Fibroblast of skin of left biceps (primary cell): ENCODE measurements around the gene HOXB1.

ENCODE experiments used
- DNase-seq, 2 experiments: peaks; one replicate each; pipeline ENCODE4 v3.0.0-alpha.2; 2013; ENCODE audit warnings: low read depth in 2 of 2

The HOXB1 gene

DNA sequence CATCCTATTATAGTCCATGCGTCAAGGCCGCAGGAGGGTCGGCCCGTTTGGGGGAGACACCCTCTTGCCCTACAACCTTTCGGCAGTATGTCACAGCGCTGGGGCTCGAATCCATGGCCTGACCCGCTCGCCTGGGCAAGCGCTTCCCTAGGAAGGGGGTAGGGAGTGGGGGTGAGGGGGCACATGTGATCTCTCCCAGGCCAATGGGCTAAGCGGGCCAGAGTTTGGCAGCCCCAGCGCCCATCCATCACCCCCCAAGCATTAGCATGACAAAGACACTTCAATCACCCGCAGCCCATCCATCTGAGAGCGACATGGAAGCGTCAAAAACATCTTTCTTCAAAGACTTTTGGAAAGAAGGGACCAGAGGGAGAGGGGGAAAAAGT lies at the start of gene HOXB1:
Gene HOXB1 (minus strand): TSS at position 125 of the 386 bp plus-strand sequence. CDS start 107 bp downstream, at position 18.
- DNase-seq, result no peak

DNA sequence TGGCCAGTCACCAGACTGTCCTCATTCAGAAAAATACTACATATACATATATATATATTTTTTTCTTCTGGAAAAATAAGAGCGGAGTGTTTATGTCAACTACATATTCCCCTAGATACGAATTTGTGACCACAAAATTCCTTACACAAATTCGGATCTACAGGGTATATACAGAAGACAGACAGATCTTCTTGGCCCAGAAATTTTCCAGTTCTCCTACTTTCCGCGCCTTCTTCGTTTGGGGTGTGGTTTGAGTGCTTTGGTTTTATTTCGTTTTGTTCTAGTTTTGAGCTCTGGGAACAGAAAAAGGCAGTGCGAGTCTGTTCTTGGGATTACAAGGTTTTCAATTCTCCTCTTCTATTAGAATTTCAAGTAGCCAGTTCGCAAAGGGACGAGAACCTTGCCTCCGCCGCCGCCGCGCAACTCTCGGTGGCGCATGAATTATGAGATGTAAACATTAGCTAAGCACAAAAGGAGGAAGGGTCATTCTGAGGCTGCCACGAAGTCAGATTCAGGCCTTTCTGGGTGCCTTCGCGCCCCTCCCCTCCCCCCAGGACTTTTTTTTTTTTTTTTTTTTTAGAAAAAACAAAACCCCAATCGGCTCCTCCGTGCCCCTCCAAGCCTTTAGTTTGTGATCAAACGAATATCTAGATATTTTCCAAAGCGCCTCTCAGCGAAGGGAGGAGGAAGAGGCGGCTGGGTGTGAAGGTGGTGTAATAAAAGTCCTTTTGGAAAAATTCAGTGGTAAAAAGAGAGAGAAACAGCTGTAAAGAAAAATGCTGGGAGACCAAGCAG lies 49.1 kb upstream of the HOXB1 start:
- DNase-seq, result no peak

DNA sequence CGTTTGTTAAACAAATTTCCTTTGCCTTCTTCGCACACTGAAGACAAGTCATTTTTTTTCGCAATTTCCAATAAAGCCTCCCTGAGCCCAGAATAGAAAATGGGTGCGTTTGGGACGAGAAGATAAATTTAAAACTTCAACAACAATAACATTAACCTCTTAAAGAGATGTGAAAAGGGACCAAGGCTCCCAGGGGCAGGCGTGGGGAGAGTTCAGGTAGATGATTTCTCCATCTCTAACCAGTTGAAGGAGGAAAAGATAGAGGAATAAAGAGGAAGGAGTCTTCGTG lies 48.6 kb upstream of the HOXB1 start:
- DNase-seq, result no peak

DNA sequence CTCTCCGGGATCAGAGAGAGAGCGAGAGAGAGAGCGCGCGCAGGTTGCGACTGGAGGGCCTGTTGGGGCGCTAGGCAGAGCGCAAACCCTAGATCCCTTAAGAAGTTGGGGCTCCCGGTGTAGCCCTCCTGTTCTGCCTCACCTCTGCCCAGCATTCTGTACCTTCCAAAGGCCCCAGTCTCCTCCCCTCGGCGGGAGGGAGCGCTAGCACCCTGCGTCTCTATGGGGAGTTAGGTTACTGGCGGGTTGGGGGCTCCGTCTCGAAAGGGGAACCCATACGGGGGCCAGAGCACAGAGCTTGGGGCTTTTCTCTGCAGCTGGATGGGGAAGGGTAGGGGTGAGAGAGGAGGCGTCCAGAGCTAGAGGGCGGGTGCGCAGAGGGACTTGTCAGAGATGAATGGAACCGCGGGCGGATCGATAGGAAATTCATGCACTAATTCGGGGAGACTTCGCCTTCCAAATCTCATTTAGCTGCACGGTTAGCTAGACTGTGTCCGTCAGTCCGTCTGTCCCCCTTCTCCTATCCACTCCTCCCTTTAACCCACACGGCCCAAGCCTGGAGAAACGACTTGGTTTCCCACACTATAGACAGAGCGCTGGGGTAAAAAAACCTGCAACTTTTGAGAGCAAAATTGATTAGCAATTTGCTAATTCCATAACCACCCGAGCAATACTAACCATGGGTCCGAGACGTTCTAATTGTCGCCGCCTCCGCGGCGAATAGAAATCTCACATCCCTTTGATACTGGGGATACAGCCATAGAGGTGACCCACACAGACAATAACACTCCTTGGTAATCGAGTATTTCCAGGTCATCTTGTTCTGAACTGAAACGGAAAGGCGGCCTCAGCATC lies 48.0 kb upstream of the HOXB1 start:
- DNase-seq, result no peak

DNA sequence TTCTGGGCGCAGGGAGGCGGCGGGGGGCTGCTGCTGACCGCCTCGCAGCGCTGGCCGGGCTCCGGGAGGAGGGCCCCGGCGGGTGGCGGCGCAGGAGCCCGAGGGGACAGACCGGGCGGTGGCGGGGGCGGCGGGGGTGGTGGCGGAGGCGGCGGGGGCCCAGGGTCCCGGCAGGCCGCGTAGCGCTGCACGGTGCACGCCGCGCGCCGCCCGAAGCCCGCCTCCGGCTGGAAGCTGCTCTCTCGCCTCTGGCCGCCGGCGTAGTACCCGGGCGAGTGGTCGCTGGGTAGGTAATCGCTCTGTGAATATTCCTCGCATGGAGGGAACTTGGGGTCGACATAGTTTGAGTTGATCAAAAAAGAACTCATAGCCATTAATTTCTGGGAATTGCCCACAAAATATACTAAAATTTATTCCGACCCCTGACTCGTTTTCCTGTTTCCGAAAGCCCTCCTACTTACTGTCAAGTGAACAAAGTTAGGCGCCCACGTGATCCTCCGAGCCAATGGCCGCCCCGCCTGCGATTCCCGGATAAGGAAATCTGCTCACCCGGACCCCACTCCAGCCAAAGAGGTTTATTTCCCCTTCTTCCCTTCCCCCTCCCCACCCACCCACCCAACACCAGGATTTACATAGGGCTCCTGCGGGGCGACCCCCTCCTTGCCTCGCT lies 47.3 kb upstream of the HOXB1 start, which contains the start of gene HOXB4:
Gene HOXB4 (minus strand): TSS at position 405 of the 670 bp plus-strand sequence. CDS start 31 bp downstream, at position 374.
- DNase-seq, result no peak

DNA sequence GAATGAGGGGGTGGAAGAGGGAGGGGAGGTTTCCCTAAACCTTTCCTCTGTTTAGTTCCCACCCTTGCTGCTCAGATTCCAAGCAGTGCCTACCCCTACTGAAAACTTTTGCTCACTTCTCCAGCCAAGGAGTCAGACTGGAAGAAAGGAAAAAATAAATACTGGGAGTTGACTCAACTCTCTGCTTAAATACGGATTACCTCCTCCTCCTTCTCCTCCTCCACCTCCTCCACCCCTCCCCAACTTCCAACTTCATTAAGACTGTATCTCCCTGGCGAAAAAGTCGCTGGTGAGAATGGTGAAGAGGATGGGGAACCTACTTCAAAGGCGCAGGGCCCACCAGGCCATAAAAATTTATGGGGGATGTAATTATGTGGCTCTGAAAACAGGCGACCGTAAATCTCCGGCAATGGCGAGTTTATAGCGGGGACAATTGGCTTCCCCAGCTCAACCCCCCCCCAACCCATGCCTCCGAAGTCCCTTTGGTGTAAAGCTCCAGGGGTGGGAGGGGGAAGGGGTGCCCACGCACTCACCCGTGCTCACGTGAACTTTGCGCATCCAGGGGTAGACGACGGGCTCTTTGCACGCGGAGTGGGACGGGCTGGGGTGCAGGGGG lies 46.6 kb upstream of the HOXB1 start:
- no peak for DNase-seq

DNA sequence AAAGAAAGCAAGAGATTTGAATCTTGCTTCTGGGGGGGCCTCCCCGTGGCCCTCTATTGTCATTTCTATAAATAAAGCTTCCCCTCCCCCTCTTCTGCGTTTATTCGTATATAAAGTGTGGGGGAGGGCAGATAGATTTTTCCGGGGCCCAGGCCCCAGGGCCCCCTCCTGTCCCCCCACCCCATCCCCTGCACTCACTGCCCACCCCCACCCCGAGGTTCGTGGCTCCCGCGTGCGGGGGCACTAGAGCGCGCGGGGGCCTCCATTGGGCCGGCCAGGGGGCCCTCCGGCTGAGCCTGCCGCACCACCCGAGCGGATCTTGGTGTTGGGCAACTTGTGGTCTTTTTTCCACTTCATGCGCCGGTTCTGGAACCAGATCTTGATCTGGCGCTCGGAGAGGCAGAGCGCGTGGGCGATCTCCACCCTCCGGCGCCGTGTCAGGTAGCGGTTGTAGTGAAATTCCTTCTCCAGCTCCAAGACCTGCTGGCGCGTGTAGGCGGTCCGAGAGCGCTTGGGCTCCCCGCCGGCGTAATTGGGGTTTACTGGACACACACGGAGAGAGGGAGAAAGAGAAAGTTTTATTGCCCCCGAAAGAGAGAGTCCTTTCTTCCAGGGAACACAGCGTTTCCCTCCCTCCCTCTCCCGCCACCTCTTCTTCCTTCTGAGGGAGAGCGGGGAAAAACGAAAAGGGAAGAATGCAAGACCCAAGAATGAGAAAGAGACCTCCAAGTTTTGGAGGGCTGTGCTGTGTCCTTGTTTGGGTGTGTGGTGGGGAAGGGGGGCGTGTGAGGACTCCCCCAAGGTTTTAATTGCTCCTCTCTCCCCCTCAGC lies 45.9 kb upstream of the HOXB1 start:
- DNase-seq, result no peak

DNA sequence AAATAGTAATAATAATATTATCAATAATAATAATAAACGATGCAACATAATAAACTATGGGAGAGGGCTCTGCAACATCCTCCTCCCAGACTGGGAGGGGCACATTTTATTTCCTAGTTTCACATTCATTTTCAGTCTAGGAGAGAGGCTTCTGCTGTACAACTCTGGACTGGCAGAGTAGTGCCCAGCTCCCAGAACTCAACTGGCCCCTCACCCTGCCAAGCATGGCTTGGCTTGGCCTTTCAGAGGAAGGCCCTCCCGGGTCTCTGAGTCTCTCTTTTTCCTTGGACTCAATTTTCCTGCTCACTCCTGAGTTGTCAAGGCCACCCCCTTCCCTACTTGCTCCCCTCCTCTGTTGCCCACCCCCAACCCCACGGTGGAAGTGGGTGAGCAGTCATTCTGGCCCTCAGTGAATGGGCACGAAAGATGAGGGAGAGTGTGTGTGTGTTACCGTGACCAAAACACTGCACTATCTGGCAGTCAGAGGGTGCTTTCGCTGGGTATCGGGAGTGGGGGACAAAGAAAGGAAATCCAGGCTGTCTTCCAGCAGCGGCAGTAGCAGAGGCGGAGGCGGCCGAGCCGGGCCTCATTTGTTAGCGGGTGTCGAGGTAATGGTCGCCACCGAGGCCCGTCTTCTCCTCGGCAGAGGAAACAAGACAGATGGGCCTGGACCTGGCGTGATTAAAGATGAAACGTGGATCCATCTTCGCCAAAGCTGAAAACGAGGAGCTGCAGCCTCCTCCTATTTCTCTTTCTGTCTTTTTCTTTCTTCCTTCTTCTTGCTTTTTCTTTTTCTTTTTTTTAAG lies 45.1 kb upstream of the HOXB1 start:
- no peak for DNase-seq

DNA sequence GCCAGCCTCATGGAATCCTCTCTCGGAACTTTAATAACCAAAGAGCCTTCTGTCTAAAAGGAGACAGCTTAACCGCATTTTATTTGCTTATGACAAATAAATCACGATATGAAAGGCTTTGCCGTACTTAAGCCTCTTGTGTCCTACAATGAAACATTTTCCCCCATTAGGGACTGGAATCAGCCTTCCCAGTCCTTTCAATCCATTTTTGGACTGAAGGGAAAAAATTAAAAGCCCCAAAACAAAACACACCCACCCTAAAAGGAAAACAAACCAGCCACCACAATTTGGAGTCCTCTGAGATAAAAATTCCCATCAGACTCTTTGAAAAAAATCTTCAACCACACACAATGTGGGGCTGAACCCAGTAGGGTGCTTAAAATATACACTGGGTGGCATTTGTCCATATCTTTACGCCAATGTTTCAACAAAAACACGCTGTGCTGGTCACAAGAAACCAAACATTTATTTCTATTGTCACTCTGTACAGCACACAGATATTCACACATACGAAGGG lies 44.3 kb upstream of the HOXB1 start:
- DNase-seq, result no peak

DNA sequence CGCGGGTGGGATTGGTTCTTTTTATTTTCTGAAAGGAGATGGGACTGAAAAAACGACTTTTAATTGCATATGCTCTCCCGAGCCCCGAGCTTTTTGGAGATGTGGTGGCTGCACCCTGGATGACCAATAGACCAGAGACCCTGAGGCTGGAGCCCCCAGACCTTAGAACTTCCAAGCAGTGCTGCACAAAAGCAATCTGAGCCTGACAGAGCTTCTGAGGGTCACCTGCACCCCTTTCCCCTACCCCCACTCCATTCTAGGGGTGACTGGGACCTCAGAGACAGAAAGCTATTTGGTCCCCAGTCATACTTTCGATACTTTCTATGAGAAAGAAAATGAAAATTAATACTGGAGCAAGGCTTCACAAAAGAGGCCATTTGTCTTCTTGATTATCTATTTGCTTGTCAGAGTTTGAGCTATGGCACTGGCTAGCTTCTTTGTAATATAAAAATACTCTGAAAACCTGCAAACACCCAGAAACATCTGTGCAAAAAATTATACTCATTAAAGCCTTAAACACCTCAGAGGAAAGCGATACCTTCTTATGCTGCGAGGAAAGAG lies 43.8 kb upstream of the HOXB1 start:
- no peak for DNase-seq

DNA sequence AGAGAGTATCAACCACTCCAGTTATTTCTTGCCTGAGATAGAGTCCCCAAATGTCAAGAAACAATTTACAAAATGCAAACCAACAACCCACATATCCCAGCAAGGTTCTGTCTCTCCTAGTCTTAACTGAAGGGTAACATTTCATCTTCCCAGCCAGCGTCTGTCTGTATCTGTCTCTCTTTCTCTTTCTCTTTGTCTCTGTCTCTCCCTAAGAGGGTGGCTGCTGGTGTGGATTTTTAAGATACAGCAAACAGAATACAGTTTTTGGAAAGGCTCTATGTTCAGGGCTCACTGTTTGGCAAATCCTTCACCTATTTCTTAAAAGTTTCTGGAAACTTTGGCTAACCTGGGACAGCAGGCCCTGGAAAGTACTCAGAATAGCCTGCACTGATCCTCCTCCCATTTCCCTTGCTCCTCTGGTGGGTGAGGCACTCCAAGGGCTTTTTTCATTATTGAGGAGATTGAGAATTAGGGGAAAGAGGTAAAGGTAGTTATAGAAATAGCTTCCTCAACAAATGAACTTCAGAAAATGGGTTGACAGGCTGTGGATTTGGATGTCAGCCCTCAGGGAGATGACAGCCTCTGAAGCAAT lies 41.1 kb upstream of the HOXB1 start:
- DNase-seq, result no peak

DNA sequence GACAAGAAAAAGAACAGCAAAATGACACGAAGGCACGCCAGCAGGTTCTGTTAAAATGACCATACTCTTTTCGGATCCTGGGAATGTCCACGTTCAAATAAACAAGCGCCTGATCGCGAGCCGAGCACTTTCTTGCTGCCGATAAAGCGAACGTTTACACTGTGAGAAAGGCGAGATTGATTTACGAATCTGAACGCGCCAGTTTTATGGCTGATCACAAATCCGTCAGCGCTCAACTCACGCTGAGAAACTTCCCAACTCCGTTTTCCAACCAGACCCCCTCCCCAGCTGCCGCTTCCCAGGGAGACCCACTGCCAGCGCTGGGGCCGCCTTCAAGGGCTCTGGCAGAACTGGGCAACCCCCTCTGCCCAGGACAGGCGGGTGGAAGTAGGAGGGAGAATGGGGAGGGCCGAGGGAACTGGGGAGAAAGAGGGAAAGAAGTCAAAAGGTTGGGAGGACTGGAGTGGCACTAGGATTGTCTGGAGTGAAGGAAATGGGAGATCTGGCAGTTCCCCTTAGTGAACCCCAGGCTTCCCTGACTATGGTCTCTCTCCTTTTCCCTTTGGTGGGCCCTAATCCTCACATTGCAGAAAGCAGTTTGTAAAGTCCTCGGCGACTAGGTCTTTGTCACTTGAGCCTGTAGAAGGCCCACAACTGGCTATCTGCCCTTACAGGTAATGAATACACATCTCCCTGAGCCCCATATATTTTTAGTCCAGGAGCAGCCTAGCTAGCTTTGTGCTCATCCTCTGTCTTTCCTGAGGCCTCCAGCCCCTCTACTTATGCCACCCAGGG lies 40.4 kb upstream of the HOXB1 start:
- no peak for DNase-seq

DNA sequence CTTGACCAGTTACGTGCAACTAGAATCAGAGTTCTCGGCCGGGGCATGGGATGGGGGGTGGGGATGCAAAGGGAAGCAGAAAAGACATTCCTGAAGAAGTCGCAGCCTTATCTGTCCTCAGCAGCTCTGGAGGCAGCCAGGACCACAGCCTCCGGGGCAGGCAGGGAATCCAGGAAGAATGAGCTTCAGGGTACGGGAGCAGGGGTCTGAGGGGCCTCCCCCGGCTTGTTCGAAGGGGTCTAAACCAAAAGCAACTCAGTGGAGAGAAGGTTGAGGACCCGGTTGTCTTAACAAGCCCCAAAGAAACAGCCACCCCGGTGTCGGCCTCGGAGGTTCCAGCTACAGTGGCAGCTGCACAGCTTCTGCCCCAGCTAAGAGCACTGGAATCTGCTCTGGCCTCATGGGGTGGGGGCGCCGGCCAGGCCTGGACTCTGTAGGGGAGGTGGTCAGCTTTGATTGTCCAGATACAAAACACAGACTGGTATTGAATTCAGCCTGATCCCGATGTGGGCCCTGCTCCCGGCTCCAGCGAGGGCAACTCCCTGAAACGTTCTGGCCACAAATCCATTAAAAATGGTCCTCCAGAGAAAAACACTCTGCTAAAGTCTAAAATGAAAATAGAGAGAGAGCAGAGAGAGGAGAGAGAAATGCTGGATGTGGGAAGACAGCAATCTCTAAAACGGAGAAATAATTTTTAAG lies 39.7 kb upstream of the HOXB1 start:
- DNase-seq, result no peak

DNA sequence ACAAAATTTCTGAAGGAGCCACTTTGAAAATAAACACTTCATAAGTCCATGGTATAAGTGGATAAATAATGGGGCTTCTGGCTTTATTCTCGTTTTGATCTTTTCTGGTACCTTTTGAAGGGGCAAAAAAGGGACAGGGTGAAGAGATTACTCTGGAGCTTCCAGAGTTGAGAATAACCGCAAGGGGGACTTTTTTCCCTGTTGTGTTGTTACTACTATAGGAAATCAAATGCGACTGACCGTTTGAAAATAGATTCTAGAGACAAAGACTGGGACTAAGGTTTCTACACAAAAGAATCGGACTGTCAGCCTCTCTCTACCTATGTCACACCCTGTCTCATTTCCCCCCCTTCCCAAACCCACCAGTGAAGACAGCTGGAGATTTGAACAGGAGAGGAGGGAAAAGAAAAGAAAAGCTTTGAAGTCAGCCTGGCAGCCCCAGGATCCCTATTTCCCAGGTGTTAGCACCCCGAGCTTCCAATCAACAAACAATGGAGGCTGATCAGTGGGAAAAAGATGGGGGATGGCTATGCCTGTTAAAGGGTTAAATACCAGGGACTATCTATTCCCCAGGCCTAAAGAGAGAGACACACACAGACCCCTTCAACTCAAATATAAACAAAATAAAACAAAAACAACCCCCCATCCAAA lies 39.0 kb upstream of the HOXB1 start:
- no peak for DNase-seq

DNA sequence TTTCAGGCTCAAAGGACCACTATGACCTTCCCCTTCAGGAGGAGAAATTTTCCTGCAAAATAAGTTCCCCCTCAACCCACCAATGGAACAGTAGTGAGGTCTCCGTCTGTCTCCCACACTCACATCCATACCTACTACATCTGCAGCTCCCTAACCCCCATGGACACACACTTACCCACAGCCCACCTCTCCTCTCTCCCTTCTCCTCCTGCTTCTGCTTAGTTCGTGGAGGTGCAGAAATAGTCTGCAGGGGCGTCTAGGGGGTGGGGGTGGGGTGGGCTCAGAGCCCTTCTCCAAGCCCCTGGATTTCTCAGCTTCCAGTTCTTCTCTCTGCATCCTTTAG lies 38.4 kb upstream of the HOXB1 start:
- DNase-seq, result no peak

DNA sequence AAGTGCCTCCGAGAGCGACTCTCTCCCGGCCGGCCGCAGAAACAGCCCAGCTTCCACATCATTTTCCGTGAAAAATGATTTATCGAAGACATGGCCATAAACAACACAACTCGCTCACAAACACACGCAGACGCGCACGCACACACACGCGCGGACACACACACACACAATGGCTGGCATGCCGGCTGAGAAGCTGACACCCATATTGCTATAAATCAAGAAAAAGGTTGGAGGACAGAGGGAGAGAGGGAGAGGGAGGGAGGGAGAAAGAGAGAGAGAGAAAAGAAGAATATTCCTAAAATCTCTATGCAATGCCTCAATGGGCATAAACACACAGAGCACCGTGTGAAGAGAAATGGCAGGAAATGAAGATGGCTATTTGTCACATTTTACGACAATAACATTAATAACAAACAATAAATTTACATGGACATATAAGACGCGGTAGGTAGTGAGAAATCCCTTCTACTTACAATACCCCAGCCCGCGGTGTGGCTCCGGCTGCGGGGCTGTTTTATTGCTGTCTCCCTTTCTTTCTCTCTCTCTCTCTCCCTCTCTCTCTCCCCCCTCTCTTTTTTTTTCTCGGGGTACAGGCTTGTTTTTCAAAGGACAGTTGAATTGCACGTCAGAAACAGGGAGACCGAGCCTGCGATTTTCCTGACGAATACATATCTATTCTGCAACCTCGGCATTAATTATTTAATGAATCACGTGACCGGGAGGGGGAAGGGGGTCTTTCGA lies 37.9 kb upstream of the HOXB1 start:
- no peak for DNase-seq
